Thoracic aorta (tissue), 2 donors: ENCODE results near the gene AOPEP. TPM values are rescaled to one million over a fixed set of nuclear protein-coding genes. Genes with fewer than 3 reads are reported as not detected.

Experiments used
- ATAC-seq: fragments of 150-250 bp; one replicate; pipeline ENCODE4 v1.8.0; 2017; ENCODE audit warnings: low read depth; ENCODE audit not compliant: insufficient number of reproducible peaks, low FRiP score
- DNase-seq: peaks from one replicate; pipeline ENCODE4 v3.0.0-alpha.2; 2020; ENCODE audit warnings: low spot score
- H3K27ac ChIP-seq, 2 donors: fragments of 200-600 bp; sonication (generic); 1 replicate in 1 of 2; 2 replicates in 1 of 2; pipeline ENCODE4 v1.5.1; 2016; ENCODE audit warnings: mild to moderate bottlenecking in 2 of 2, moderate library complexity in 2 of 2
- H3K27me3 ChIP-seq: fragments of 200-600 bp; sonication (generic); replicated peaks from 2 replicates; pipeline ENCODE4 v1.6.0; 2016; ENCODE audit warnings: mild to moderate bottlenecking; ENCODE audit not compliant: insufficient read depth
- H3K36me3 ChIP-seq: fragments of 200-600 bp; sonication (generic); one replicate; pipeline ENCODE4 v1.5.1; 2016
- H3K4me1 ChIP-seq, 2 donors: fragments of 200-600 bp; sonication (generic); 1 replicate in 1 of 2; 2 replicates in 1 of 2; pipeline versions ENCODE4 v1.5.1 to v1.6.0; 2016; ENCODE audit warnings: low read depth in 2 of 2, mild to moderate bottlenecking in 1 of 2; ENCODE audit not compliant: control insufficient read depth in 1 of 2
- H3K4me3 ChIP-seq: fragments of 200-600 bp; sonication (generic); 2 replicates; pipeline ENCODE4 v1.5.1; 2016; ENCODE audit warnings: mild to moderate bottlenecking
- H3K9me3 ChIP-seq: fragments of 200-600 bp; sonication (generic); 2 replicates; pipeline ENCODE4 v1.5.1; 2016
- CTCF ChIP-seq: fragments of 200-600 bp; sonication (generic); IDR thresholded peaks from one replicate; pipeline ENCODE4 v1.5.1; 2019; ENCODE audit warnings: antibody characterized with exemption
- total RNA-seq, 2 donors: library from RNA; depleted of rRNA; stranded (reverse); fragments of >200 nt; gene quantifications; one replicate each; pipeline versions ENCODE4 v1.1.0 to v1.2.3, GENCODE V29; 2016

The AOPEP gene
- total RNA-seq, 2 donors from 2014 or later = 494 to 668 TPM

DNA sequence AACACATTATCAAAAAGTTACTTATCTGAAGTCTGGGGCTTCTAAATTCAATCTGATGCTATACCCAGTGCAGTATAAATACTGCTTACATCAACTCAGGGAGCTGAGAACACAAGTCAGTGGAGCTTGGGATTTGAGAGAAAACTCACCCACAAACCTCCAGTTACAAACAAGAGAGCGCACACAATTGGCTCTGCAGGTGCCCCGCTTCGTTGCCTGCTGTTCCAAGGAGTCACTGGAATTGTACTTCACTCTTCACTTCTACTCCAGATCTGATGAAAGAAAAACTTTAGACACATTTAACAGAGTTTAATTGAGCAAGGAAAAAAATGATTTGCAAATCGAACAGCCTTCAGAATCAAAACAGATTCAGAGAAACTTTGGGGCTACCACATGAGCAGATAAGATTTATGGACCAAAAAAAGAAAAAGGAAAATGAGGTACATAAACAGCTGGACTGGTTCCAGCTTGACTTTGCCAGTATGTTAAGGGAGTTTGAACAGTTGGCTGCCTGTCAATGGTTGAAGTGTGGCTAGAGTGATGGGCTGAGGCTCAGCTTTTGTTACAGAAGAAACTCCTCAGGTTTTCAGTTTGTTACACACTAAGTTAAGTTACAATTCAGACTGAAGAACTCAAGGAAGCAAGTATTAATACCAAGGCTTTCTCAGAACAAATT lies 156.6 kb downstream of the AOPEP start:
- no peak for TF ChIP-seq CTCF
- H3K36me3 ChIP-seq = no peaks in the 10 kb centered on the region
- no peak for DNase-seq
- no peaks in the 10 kb centered on the region for H3K27me3 ChIP-seq
- H3K27ac ChIP-seq = no peak overlapping the region
- H3K9me3 ChIP-seq = no peaks in the 10 kb centered on the region
- no peak for ATAC-seq
- H3K4me3 ChIP-seq = no peak overlapping the region
- H3K4me1 ChIP-seq = peaks cover 14 to 67% of the 10 kb centered on the region in 2 donors

GRCh38 chr9:94885854-94886447 lies 159.5 kb downstream of the AOPEP start:
- no peak for TF ChIP-seq CTCF
- no peak for DNase-seq

DNA sequence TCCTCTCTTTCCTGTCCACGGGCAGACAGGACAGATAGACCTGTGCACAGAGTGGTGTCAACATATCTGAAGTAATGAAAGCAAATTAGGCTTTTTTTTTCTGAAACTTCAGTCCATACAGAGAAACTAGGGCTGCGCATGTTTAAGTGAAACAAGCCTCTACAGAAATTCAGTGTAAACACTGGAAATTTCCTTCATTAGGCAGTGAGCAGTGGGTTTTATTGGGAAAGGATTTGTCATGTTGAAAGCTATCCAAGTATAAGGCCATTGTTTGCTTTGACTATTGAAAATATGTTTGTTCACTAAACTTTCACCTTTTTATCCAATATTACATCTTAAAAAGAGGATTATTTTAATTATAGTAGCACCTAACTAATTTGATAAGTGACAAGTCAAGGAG lies 161.2 kb downstream of the AOPEP start:
- Histone ChIP-seq H3K27me3 (no peaks in the 10 kb centered on the region), H3K9me3 (no peaks in the 10 kb centered on the region), H3K27ac (no peak overlapping the region), H3K36me3 (no peaks in the 10 kb centered on the region), H3K4me3 (no peak overlapping the region), H3K4me1 (peaks cover 7 to 34% of the 10 kb centered on the region in 2 donors)
- ATAC-seq (no peak), DNase-seq (no peak)
- TF ChIP-seq CTCF = no peak

More at GRCh38 chr9:94885854-94886447, 159.5 kb downstream of the AOPEP start:
- no peak for ATAC-seq
- Histone ChIP-seq H3K9me3 (no peaks in the 10 kb centered on the region), H3K4me3 (no peak overlapping the region), H3K27ac (peak overlapping the region in 1 of 2 donors; percentile 37), H3K27me3 (no peaks in the 10 kb centered on the region), H3K4me1 (peaks cover 14 to 51% of the 10 kb centered on the region in 2 donors), H3K36me3 (no peaks in the 10 kb centered on the region)

DNA sequence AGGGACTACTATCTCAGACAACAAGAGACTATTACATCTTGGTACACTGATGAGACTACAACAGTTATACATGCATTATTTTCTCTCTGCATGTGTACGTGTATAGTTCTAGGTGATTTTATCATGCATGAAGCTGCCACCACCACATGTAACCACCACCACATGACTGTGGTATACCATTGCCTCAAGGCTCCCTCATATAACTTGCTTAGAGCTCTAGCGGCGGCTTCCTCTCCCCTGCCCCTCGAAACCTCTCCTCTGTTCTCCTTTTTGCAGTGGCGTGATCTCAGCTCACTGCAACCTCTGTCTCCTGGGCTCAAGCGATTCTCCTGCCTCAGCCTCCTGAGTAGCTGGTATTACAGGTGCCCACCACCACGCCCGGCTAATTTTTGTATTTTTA lies 162.3 kb downstream of the AOPEP start:
- no peak overlapping the region for H3K4me3 ChIP-seq
- H3K4me1 ChIP-seq = peaks cover 7 to 31% of the 10 kb centered on the region in 2 donors
- DNase-seq = no peak
- no peak for TF ChIP-seq CTCF
- H3K9me3 ChIP-seq = no peaks in the 10 kb centered on the region
- H3K36me3 ChIP-seq = no peaks in the 10 kb centered on the region
- ATAC-seq = no peak
- no peak overlapping the region for H3K27ac ChIP-seq
- H3K27me3 ChIP-seq = no peaks in the 10 kb centered on the region

DNA sequence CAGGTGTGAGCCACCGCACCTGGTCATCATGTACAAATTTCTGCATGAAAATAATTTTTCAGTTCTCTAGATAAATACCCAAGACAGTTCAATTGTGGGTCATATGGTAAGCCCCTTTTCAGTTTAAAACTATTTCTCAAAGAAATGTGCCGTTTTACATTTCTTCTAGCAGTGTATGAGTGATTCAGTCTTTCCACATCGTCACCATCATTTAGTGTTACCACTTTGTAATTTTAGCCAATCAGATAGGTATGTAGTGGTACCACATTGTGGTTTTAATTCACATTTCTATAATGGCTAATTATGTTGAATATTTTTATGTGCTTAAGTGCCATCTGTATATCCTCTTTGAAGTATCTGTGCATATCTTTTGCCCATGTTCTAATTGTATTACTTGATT lies 163.1 kb downstream of the AOPEP start:
- no peak overlapping the region for H3K4me3 ChIP-seq
- DNase-seq = no peak
- H3K9me3 ChIP-seq = no peaks in the 10 kb centered on the region
- peaks cover 7 to 33% of the 10 kb centered on the region in 2 donors for H3K4me1 ChIP-seq
- no peak for TF ChIP-seq CTCF
- H3K36me3 ChIP-seq = no peaks in the 10 kb centered on the region
- ATAC-seq = no peak
- H3K27me3 ChIP-seq = no peaks in the 10 kb centered on the region
- no peak overlapping the region for H3K27ac ChIP-seq
